Activated CD4-positive, alpha-beta T cell treated with anti-CD3 and anti-CD28 coated beads for 4 hours (primary cell): ENCODE measurements around the gene SEMA3E.
"Not testable (repeated sequence)": the region's sequence is repeated elsewhere in the genome, so short reads cannot be mapped to it uniquely, and the experiment has no call there.

Source experiments
- DNase-seq, 2 donors: peaks; one replicate each; pipeline ENCODE4 v3.0.0-alpha.2; 2020

The SEMA3E gene

DNA sequence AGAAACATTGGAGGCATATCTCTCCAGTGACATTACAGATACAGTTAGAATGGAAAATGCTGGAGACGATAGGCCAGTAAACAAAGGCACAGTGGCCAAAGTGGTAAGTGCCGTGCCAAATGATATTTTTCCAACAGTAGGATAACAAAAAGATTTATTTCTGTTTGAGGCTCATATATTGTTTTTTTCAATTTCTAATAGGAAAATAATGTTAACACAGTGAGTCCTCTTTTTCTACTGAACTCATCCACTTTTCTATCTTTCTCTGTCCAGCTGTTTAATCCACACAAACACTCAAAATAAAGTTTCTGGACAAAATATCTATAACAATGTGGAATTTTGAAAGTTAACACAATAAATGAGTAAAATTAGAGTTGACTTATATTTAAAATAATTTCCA lies 201.3 kb downstream of the SEMA3E start:
- no peak for DNase-seq

DNA sequence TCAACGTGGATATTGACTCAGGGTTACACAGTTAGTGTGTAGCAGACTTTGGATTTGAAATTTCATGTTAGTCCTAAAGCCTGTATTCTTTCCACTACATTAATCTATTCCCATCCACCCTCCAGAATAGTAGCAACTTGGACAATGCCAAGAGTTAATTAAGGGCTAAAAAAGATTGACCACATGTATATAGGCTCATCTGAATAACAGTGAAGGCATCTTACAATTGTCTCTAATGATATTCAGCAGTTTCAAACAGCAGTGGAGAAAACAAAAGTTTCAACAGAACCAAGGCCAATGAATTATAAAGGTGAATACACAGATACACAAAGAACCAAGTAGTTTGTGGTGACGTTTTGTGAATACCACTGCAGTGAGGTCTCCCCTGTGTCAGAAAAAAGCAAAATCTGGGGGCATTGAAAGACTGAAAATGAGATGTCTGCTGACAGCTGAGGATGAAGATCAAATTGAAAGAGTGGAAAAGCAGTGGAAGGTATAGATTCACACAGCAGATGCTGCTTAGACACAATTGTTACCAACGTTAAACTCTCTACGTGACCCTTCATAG lies 202.8 kb downstream of the SEMA3E start:
- DNase-seq = no peak

DNA sequence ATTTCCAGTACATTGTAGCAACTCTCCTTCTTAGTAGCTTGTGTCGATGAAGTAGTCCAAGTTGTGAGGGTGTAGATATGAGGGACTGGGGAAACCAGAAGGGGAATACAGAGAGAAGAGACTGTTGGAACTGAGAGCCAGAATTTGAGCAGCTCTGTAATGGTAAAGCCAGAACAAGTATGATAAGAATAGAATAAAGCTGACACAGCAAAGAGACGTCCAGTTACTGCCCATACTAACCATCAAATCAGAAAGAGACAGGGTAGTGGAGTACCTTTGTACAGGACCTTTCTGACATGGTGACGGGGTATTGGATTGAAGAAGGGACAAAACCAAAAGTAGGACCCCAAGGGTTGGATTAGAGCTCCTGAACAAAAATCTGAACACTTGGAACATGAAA lies 206.0 kb downstream of the SEMA3E start:
- no peak for DNase-seq

DNA sequence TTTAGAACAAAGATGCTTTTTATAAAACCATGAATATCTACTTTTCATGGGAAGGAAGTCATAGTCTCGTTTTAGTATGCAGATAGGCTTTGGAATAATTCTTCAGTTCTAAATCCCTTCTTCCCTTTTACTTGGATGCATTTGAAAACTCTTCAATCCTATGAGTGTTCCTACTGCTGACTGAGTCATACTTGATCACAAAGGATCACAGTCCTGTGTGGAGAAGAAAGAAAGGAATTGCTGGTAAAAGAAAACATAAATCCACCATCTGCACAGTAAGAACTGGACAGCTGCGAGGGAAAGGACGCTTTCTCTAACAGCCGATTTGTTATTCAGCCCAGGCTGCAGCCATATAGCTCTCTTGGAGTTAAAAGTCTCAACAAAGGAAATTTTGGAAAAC lies 209.9 kb downstream of the SEMA3E start:
- DNase-seq = no peak

DNA sequence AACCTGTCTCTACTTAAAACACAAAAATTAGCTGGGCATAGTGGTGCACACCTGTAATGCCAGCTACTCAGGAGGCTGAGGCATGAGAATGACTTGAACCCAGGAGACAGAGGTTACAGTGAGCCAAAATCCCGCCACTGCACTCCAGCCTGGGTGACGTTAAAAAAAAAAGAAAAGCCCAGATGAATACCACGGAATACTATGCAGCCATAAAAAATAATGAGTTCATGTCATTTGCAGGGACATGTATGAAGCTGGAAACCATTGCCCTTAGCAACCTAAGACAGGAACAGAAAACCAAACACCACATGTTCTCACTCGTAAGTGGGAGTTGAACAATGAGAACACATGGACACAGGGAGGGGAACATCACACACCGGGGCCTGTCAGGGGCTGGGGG lies 218.7 kb downstream of the SEMA3E start:
- DNase-seq = not testable (repeated sequence)

DNA sequence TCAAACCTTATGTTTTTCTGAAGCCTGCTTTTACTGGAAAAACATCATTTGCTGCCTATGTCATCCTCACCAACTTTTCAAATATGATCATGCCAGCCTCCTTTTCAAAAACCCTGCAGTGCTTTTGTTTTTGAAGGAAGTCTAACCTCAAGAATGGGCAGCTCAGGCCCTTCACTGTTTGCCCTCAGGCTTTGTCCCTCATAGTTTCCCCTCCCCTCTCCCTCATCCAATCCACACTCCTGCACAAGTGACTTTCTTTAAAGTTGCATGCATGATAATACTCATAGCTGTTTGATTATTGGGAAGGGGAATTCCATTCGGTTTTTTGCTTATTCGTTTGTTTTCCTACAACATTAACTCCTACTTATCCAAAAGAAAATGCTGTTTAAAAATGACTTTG lies 219.4 kb downstream of the SEMA3E start:
- no peak for DNase-seq

DNA sequence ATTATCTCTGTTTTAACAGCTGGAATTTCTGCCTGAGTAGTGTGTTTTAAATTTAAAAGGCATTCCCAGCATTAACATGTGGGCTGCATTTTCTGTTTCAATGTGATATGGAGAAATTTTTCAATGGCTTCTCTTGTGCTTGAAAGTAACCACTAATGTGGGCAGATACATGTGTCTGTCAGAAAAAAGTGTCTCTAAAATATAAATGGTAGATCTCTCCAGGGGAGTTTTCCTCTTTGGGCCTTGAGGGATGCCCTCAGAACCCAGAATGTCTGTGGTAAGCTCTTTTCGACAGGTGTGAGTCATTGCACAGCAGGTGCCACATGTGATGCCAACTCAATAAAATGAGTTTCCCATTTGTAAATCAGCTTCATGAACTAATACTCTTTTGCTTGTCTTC lies 221.1 kb downstream of the SEMA3E start:
- no peak for DNase-seq

DNA sequence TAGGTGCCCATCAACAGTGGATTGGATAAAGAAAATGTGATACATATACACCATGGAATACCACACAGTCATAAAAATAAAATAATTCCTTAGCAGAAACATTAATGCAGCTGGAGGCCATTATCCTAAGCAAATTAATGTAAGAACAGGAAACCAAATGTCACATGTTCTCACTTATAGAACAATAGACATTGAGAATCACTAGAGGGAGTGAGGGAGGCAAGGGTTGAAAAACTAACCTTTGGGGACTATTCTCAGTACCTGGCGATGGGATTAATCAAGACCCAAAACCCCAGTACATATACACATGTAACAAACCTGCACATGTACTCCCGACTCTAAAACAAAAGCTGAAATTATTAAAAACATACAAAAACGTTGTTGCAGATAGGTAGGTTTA lies 222.6 kb downstream of the SEMA3E start:
- no peak for DNase-seq

DNA sequence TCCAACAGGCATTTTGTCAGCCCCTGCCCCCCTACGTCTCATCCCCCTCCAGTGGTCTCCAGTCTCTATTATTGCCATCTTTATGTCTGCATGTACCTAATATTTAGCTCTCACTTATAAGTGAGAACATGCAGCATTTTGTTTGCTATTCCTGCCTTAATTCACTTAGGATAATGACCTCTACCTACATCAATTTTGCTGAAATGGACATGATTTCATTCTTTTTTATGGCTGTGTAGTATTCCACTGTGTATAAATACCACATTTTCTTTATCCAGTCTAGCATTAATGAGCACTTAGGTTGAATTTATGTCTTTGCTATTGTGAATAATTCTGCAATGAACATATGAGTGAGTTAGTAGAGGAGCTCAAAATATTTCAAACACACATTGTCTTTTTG lies 229.9 kb downstream of the SEMA3E start:
- no peak for DNase-seq

DNA sequence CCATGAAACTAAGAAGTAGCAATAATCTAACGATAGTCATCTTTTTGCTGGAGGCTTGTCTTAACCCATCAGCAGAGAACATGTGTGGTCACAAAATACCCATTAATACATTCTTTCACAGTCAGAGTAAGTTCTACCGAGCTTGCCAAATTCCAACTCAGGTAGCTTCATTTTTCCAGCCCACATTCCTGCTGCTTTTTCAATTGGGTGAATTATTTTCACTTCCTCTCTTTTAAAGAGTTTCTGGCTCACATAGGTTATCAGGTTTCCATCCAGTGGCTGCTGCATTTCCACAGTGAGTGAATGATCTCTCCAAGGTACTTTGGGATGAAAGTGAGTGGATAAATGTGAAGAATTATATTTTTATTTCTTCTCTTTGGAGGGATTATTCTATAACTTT lies 233.1 kb downstream of the SEMA3E start:
- DNase-seq = no peak

DNA sequence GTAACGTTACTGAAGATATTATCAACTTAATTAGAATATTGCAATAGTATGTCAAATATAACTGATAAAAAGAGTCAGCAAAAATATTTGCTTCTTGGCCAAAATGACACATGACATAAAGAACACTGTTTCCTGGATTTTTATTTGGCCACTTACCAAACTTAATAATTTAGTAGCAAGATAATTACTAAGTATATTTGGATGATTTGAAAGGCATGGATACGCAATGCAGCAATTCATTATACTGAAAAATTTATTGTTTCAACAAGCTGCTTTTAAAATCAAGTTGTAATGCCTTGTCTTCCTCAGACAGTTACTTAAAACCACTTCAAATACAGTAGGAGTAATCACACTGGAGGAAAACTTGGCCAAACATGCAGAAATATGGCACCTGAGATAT lies 234.0 kb downstream of the SEMA3E start:
- no peak for DNase-seq

DNA sequence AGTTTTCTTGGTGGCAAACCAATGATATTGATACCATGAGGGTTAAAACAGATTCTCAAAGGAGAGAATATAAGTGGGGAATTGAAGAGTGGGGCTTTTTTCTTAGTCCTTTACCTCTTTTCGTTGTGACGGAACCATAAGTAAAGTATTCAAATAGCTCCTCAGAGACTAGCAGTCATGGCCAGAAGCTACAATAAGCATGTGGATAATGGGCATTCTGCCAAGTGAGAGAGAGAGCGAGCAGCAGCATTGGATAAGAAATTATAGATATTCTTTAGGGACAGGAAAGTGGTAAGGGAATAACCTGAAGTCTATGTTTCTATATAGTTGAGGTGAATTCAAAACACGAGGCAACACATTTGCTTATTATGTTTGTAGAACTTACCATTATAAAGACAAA lies 235.1 kb downstream of the SEMA3E start:
- no peak for DNase-seq

DNA sequence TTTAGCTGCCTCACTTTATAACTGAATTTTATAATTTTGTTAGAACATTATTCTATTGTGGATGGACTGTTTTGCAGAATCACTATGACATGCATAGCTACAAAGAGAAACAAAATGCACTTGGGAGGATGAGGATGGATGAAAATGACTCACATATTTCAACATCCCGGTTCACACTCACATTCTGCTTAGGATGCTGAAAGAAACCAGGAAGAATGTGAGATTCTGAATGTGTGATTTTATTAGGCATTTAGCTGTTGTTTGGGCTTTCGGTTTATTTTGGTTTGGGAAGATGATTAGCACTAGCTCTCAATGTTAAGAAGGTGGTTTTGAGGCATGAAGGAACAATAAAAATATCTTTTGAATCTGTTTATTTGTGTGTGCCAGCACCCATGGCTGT lies 235.5 kb downstream of the SEMA3E start:
- no peak for DNase-seq

DNA sequence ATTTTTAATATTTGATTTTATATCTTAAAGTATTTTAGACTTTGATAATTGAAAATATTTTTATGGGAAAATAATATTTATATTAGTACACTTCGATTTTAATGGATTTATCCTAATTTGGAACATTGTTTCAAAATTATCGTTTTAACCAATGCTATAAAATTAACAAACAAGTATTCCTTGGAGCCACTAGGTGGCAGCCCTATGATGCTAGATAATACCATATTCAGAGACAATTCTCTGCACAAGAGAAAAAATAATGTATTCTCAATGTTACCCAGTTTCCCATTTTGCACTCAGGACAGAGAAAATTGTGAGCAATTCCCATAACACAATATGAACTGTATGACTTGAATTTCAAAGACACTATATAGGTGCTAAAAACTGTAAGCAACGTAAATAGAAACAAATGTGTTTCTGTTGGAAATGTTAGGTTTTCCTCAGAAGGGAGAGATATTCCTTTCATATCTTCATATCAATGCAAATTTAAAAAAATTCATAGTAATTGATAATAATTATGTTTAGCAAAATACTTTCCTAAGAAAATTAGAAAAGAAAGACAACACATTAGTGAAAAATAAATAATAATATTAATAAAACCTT lies 237.8 kb downstream of the SEMA3E start:
- DNase-seq = no peak

DNA sequence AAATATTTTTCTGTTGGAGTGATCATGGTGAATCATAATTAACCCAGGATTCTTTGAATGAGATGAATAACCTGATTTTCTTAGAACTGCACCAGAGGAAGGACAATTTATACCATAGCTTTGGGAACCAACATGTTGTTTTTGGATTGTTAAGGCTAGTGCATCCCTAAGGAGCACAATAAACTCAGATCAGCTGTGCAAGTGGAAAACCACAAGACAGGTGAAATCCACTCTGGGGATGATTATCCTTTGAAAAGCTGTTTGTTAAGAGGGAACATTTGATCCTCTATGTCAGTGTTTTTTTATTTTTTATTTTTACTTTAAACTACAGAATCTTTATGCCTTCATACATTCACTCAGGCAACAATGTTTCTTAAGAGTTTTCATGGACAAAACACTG lies 254.2 kb downstream of the SEMA3E start:
- DNase-seq = no peak

DNA sequence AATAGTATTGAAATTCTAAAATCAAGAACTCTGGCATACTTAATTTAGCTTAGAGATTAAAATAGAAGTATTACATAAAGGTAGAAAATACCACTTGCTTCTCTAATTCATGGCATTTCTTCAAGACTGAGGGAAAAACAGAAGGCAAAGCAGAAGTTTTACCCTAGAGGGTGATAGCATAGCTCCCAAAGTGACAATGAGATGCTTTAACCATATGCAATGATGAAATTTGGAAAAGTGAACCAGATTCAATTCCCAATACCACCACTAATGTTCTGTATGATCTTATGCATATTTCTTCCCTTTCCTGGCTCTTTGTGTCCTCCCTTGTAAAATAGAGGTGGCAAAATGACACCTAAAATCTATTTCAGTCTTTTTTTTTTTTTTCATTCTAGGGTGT lies 260.5 kb downstream of the SEMA3E start:
- DNase-seq = no peak

DNA sequence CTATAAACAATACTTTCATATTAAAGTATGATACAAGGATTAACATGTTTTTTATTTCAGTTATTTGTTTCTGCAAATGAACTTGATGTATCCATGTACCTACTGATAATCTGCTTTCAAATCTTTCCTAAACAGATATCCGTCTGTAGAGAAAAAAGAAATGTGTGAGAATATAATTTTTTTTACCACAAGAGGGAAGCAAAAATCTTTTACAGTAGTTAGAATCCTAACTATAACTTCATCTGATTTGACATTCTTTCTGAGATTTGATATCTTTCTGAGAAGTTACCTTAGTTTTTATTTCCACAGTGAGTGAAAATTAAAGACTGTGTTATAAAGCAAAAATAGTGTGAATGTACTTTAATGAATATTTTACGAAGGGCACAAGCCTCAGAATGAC lies 282.3 kb downstream of the SEMA3E start:
- DNase-seq = no peak

DNA sequence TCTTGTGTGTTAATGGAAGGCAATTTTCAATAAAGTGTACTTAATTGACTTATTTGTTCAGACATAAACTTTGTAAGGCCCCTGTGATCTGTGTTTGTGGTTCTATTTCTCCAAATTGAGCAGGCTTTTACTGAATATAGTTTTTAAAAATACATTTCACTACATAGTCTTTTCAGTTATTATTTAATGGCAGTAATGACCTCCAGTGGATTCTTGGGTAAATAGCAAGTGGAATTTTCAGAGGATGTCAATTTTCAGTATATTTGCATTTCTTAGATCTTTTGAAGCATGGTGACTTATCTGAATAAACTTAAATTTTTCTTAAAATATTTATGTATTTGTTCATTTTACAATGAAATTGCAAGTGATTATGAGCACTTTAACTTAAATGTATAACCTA lies 283.2 kb downstream of the SEMA3E start:
- no peak for DNase-seq

DNA sequence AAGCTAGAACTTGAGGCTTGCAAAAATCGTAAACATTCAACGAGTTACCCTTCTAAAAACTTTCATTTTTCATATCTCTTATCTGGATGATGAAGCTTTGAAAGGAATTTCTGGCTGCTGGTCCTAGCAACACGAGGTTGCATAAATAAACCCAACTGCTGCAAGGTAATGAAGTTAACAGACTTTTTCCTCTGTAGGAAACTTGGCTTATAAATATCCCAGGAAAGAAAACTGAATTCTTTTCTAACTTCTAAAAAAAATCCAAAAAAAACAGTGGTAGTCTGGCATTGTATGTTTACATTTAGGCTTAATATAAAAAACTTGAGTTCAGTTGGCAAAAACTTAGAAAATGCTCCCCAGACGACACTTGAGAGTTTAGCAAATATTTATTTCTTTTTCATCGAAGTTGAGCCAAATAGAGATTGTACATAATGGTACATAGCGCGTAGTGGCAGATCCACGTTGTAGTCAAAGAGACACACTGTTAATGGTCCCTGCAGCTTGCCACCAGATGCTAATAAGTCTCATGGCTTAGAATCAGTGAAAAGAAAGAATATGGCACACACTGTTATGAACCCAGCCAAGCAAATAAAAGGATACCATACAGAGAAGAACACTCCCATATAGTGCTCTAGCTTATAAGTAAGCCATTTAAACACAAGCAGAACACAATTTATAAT lies 285.9 kb downstream of the SEMA3E start:
- no peak for DNase-seq

DNA sequence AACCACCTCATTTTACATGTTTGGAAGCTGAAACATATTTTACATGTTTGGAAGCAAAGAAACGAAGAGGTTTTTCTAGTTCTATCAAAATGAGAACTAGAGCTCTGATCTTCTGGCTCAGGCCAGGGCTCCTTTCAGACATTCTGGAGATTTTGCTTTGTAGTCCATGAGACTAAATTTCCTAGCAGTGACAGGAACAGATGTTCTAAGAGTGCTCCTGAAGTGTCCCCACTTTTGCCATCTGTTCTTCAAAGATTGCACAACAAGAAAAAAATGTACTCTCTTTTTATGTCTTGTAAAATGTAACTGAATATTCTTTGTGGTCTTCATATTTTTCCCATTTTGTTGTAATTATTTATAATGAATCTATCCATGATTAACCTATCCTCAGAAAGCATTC lies 289.8 kb downstream of the SEMA3E start:
- DNase-seq = no peak

DNA sequence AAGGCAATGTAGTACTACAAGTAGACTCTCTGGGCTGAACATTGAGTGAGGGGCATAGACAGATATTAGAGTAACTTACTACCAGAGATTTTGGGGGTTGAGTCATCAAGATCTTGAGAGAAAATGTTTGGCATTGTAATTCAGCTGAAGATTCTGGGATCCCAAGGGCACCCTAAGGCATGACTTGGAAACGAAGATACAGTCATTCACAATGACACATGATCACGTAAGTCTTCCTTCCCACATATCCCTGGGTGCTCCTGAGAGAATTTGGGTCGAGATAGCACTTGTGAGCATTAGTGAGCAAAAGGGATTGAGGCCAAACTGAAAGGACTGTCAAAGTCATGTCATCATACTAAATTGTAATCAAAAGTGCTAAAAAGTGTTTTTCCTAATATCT lies 293.8 kb downstream of the SEMA3E start:
- no peak for DNase-seq

DNA sequence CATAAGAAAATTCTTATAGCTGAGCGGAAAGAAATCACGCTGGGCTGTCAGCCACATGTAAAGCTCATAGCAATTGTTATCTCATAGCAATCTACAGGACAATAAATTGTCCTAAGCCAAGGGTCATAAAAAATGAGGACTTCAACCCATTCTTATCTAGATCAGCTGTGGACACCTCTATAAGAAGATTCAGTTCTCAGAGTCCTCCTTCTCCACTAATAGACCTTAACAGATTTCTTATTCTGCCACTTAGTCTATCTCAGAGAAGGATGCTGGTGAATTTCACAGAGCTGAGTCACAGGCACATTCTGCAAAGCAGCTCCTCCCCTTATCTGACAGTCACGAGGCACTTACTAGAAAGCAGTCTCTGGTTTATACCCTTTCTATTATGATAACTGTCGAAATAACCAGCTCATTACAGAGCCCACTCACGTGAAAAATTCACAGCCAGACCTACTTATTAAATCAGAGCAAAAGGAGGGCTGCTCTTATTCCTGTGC lies 300.9 kb downstream of the SEMA3E start:
- no peak for DNase-seq

DNA sequence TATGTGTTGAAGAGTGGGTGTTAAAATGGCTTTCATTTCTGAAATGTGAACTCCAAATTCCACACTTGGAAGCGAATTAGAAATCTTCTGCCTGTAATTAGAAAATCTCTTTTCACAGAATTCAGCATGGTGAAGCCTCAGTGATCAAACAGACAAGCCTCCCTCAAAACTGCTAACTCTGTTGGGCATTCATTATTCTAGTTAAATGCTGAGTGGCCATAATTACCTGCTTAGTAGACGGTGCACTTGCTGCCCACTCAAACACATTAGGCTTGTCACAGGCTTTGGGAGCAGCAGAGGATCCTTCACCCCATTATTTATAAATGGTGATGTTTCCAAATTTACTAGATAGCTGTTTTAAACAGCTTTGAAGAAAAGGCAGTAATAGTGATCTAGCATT lies 309.0 kb downstream of the SEMA3E start:
- no peak for DNase-seq

DNA sequence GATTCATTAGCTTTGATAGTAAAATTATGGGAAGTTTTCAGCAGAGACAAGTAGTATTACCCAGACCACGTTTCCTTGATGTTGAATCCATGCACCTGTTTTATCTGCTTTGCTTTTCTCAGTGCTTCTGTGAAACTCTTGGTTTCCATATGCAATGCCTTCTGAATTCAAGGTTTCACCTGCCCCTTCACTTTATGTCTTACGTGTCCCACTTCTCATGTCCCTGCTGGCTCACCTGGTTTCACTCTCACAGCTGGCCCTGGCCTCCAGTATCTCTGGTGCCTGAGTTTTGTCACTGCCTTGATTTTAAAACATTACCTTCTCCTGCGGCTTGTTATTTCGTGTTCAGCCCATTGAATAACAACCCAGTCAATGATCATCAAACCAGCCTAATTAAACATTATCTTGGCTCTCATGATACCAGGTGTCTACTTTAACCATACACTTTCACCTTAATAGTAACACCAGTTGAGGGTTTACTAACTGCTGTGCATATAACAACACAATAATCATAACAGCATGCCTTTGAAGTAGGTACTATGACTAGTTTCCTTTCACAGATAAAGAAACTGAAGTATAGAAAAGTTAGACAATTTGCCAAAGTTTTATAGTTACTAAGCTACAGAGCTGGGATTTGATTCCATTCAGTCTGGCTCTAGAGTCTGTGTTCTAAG lies 310.5 kb downstream of the SEMA3E start:
- DNase-seq = no peak
